ENCODE results near the gene ZFHX3.
A peak's percentile ranks its signal among the peaks of the same experiment; 100 is the strongest.

Gene ZFHX3, protein sequence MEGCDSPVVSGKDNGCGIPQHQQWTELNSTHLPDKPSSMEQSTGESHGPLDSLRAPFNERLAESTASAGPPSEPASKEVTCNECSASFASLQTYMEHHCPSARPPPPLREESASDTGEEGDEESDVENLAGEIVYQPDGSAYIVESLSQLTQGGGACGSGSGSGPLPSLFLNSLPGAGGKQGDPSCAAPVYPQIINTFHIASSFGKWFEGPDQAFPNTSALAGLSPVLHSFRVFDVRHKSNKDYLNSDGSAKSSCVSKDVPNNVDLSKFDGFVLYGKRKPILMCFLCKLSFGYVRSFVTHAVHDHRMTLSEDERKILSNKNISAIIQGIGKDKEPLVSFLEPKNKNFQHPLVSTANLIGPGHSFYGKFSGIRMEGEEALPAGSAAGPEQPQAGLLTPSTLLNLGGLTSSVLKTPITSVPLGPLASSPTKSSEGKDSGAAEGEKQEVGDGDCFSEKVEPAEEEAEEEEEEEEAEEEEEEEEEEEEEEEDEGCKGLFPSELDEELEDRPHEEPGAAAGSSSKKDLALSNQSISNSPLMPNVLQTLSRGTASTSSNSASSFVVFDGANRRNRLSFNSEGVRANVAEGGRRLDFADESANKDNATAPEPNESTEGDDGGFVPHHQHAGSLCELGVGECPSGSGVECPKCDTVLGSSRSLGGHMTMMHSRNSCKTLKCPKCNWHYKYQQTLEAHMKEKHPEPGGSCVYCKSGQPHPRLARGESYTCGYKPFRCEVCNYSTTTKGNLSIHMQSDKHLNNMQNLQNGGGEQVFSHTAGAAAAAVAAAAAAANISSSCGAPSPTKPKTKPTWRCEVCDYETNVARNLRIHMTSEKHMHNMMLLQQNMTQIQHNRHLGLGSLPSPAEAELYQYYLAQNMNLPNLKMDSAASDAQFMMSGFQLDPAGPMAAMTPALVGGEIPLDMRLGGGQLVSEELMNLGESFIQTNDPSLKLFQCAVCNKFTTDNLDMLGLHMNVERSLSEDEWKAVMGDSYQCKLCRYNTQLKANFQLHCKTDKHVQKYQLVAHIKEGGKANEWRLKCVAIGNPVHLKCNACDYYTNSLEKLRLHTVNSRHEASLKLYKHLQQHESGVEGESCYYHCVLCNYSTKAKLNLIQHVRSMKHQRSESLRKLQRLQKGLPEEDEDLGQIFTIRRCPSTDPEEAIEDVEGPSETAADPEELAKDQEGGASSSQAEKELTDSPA (N-terminal part only)

DNA sequence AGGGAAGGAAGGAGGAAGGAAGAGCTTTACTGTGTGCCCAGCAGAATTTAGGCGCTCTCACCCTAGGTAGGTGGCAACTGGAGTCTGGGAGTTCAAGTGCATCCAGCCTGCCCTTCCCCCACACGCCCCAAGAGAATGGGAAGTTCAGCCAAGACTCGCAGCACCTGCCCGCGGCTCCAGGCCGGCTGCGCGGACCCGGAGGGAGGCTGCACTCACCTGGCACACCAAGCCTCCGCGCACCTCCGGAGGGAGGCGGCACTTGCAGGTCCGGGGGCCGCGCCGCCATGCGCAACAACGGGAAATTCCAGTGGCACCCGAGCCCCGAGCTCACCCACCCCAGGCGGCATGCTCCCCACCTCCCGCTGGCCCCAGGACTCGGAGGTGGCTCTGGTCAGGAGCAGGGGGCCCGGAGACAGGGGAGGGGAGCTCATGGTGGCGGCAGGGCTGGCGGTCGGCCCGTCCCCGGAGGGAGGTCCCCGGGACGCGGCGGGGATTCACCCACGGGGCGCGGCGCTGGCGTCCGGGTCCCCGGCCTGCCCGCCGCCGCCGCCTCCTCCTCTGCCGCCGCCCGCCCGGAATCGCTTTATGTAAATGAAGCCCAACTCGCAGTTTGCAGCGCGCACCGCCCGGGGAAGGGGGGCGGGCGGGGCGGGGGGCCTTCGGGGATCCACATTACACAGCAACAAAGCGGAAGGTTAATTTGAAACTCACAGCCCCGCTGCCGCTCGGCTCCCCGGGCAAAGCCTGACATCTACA lies at the start of gene ZFHX3:
TSS of gene ZFHX3 (minus strand) at position 593 of the 756 bp plus-strand sequence. CDS start 87,983 bp downstream, outside the sequence.
- DNase-seq (ENCODE audit: low read depth): no peak
- peak within 1 kb of the TSS; percentile 54 for H3K4me3 ChIP-seq (ENCODE audit: control insufficient read depth, low read depth, low read length)
- TF ChIP-seq, protein P1, sequence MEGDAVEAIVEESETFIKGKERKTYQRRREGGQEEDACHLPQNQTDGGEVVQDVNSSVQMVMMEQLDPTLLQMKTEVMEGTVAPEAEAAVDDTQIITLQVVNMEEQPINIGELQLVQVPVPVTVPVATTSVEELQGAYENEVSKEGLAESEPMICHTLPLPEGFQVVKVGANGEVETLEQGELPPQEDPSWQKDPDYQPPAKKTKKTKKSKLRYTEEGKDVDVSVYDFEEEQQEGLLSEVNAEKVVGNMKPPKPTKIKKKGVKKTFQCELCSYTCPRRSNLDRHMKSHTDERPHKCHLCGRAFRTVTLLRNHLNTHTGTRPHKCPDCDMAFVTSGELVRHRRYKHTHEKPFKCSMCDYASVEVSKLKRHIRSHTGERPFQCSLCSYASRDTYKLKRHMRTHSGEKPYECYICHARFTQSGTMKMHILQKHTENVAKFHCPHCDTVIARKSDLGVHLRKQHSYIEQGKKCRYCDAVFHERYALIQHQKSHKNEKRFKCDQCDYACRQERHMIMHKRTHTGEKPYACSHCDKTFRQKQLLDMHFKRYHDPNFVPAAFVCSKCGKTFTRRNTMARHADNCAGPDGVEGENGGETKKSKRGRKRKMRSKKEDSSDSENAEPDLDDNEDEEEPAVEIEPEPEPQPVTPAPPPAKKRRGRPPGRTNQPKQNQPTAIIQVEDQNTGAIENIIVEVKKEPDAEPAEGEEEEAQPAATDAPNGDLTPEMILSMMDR (conservative IDR thresholded peaks at IDR 0.05; ENCODE audit: control insufficient read depth, insufficient read depth, low read depth, low read length): no peak

DNA sequence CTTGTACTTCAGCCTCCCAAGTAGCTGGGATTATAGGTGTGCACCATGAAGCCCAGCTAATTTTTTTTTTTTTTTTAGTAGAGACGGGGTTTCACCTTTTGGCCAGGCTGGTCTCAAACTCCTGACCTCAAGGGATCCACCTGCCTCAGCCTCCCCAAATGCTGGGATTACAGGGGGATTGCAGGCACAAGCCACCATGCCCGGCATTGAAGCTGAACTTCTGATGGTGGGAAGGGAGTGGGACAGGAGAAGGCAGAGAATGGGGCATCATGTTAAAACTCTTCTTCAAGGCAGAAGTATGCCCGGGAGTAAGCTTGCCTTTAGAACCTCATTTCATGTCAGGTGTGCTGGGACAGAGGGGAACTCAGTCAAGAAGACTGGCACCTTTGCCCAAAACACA lies 48.6 kb upstream of the ZFHX3 start:
- TF ChIP-seq, protein P1 (conservative IDR thresholded peaks at IDR 0.05; ENCODE audit: control insufficient read depth, insufficient read depth, low read depth, low read length): no peak
- no peak for DNase-seq (ENCODE audit: low read depth)
- no peak overlapping the region for H3K4me3 ChIP-seq (ENCODE audit: control insufficient read depth, low read depth, low read length)

DNA sequence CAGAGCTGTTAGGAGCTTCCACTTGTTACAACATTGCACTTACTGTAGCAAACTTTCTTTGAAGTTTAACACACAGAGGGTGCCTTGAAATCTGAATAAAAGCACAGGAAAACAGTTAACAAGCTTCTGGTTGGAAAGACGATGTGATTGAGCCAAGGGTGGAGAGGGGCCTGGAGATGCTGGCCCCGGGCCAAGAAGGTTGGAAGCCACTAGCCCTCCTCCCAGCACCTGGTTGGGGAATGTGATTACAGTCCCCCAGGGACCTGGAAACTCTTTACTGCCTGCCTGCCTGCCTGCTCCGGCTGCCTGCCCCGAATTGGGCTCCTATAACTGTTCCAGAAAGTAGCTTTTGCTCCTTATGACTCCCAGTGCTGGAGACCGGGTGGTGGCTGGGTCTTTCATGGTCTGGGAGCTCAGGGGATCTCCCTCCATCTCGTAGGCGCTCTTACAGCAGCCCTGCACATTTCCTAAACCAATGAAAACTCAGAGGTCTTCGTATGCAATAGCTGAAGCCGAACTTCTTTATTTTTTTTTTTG lies 48.0 kb upstream of the ZFHX3 start:
- no peak for DNase-seq (ENCODE audit: low read depth)
- TF ChIP-seq, protein P1 (conservative IDR thresholded peaks at IDR 0.05; ENCODE audit: control insufficient read depth, insufficient read depth, low read depth, low read length): no peak
- H3K4me3 ChIP-seq (ENCODE audit: control insufficient read depth, low read depth, low read length): no peak overlapping the region

DNA sequence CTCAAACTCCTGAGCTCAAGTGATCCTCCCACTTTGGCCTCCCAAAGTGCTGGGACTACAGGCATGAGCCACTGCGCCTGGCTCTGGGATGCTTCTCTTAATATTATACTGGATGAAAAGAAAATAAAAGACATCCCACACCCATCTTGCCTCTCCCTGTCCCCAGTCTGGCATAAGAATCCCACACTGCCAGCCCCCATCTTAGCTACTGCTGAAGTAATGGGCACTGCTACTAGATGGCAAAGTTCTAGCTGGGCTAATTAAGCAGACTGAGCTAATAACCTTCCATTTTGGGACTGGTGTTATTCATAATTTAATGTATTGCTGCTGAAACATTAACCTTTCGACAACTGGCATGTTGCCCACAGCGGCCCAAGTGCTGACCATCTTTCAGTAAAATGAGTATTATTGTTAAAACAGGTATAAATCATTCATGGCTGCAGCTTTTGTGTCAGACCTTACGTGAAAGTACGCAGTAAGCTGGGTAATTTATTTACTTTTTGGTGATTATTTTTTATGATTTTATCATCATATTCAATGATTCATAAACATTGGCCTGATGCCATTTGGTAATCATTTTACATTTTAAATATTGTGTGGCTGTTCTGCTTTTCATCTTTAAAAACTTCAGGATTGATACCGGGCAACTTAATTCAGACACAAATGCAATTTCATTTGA lies 47.4 kb upstream of the ZFHX3 start:
- H3K4me3 ChIP-seq (ENCODE audit: control insufficient read depth, low read depth, low read length): no peak overlapping the region
- no peak for DNase-seq (ENCODE audit: low read depth)
- TF ChIP-seq, protein P1 (conservative IDR thresholded peaks at IDR 0.05; ENCODE audit: control insufficient read depth, insufficient read depth, low read depth, low read length): no peak

DNA sequence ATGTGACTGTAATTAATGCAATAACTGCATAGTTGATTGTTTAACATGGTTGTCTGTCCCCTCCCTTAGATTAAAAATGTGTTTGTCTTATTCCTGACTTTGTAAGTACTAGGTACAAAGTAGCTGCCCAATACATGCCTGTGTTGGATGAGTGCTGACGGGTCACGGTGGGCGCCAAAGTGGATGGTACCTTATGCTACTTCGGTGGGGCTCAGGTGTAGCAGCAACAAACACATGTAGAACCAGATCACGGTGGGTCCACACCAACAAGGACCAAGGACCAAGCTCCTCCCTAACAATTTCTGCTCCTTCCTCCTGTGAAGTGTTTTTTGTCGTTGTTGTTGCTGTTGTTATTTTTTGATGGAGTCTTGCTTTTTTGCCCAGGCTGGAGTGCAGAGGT lies 46.4 kb upstream of the ZFHX3 start:
- TF ChIP-seq, protein P1 (conservative IDR thresholded peaks at IDR 0.05; ENCODE audit: control insufficient read depth, insufficient read depth, low read depth, low read length): no peak
- H3K4me3 ChIP-seq (ENCODE audit: control insufficient read depth, low read depth, low read length): no peak overlapping the region
- DNase-seq (ENCODE audit: low read depth): no peak
